GM12878 (cell line): ENCODE measurements around the gene PTPRN2. TPM values are rescaled to one million over a fixed set of nuclear protein-coding genes. Genes with fewer than 3 reads are reported as not detected.

Experiments used
- ATAC-seq: fragments of 200-7000 bp; cut with Tn5 transposase; 3 replicates; pipeline ENCODE4 v1.9.1; 2020; ENCODE audit warnings: mild to moderate bottlenecking, moderate library complexity
- BruUV-seq: library from RNA; stranded (reverse); fragments of 400-500 nt; replicated peaks from 2 replicates; lab custom pipeline; 2021; lab: Mats Ljungman, UMichigan
- CTCF ChIA-PET: fragments of 300-600 bp; sonication (Branson Sonifier 250); formaldehyde crosslinking; extraction: SDS; loops from one replicate; lab custom pipeline; 2021; ENCODE audit warnings: inconsistent platforms; lab: Yijun Ruan, JAX
- POLR2A ChIA-PET: fragments of 350-600 bp; formaldehyde crosslinking; extraction: SDS; loops from one replicate; lab custom pipeline; 2021; ENCODE audit warnings: inconsistent platforms; lab: Charles Lee
- RAD21 ChIA-PET: fragments of 300-600 bp; sonication (Branson Sonifier 250); formaldehyde crosslinking; loops from one replicate; lab custom pipeline; 2023; ENCODE audit warnings: antibody characterized with exemption; ENCODE audit not compliant: unreplicated experiment; lab: Charles Lee
- SMC1A ChIA-PET: fragments of 300-600 bp; sonication (Branson Sonifier 250); formaldehyde crosslinking; loops from one replicate; lab custom pipeline; 2023; ENCODE audit not compliant: unreplicated experiment, uncharacterized antibody; lab: Charles Lee
- DNase-seq: peaks from one replicate; pipeline ENCODE4 v3.0.0-alpha.2; 2011; ENCODE audit warnings: low read depth, low spot score
- FAIRE-seq: peaks from 3 replicates; lab custom pipeline; 2011; peaks lifted over from hg19 to GRCh38; lab: Jason Lieb, UNC
- H2AFZ ChIP-seq: 2 replicates; pipeline ENCODE4 v1.6.0; 2011; ENCODE audit warnings: low read depth, low read length, control low read depth; ENCODE audit not compliant: control insufficient read depth
- H3K27ac ChIP-seq: 2 replicates; pipeline ENCODE4 v1.5.1; 2011; ENCODE audit warnings: control low read depth; ENCODE audit not compliant: control insufficient read depth, insufficient read depth
- H3K27me3 ChIP-seq, 2 experiments: replicated peaks in 1 of 2; 2 replicates each; pipeline versions ENCODE4 v1.6.0 to v1.6.1; 2011; ENCODE audit warnings: low read length in 1 of 2; ENCODE audit not compliant: control insufficient read depth in 2 of 2, insufficient read depth in 2 of 2
- H3K36me3 ChIP-seq, 2 experiments: 2 replicates each; pipeline ENCODE4 v1.5.1; 2011; ENCODE audit warnings: low read length in 1 of 2; ENCODE audit not compliant: control insufficient read depth in 2 of 2, insufficient read depth in 2 of 2
- H3K4me1 ChIP-seq: 2 replicates; pipeline ENCODE4 v1.6.1; 2011; ENCODE audit warnings: mild to moderate bottlenecking, low read length, moderate library complexity, mixed read lengths; ENCODE audit not compliant: control insufficient read depth, insufficient read depth
- H3K4me2 ChIP-seq: 2 replicates; pipeline ENCODE4 v1.6.0; 2011; ENCODE audit warnings: control low read depth; ENCODE audit not compliant: control insufficient read depth, insufficient read depth
- H3K4me3 ChIP-seq: fragments of 200-600 bp; sonication (generic); 2 replicates; pipeline ENCODE4 v1.5.1; 2016
- H3K79me2 ChIP-seq: 2 replicates; pipeline ENCODE4 v1.6.0; 2011; ENCODE audit warnings: low read length; ENCODE audit not compliant: control insufficient read depth, insufficient read depth
- H3K9ac ChIP-seq: 2 replicates; pipeline ENCODE4 v1.8.0; 2011; ENCODE audit warnings: low read length, control low read depth, mixed read lengths; ENCODE audit not compliant: control insufficient read depth, insufficient read depth
- H3K9me3 ChIP-seq: replicated peaks from 3 replicates; pipeline ENCODE4 v1.5.1; 2011; ENCODE audit warnings: mild to moderate bottlenecking, low read length; ENCODE audit not compliant: control insufficient read depth, insufficient read depth
- H4K20me1 ChIP-seq: 2 replicates; pipeline ENCODE4 v1.6.0; 2011; ENCODE audit not compliant: control insufficient read depth, insufficient read depth
- EED ChIP-seq: sonication (generic); IDR thresholded peaks from 2 replicates; pipeline ENCODE4 v1.6.1; 2016; ENCODE audit warnings: antibody characterized with exemption, low read depth
- RELA ChIP-seq: fragments of 450-650 bp; IDR thresholded peaks from 2 replicates; pipeline ENCODE4 v1.8.0; 2014; ENCODE audit warnings: borderline replicate concordance; ENCODE audit not compliant: partially characterized antibody
- WGBS: methylation state at CpG from one replicate; pipeline ENCODE4 v1.1.6; 2016; ENCODE audit warnings: low lambda C conversion rate; ENCODE audit not compliant: insufficient replicate concordance, insufficient coverage; ENCODE audit errors: missing lambda C conversion rate; 5-methylcytosine and 5-hydroxymethylcytosine counted together
- in situ Hi-C: fragments of 300-500 bp; cut with MboI; formaldehyde crosslinking; loops from 9 replicates; pipeline ENCODE4 v1.14.3; 2018; ENCODE audit warnings: mixed read lengths
- intact Hi-C: fragments of 100-400 bp; cut with micrococcal nuclease; formaldehyde crosslinking; loops from one replicate; pipeline ENCODE4 v1.14.2; 2022; ENCODE audit not compliant: unreplicated experiment
- polyA plus RNA-seq, 11 experiments: library from polyadenylated mRNA; depleted of rRNA in 4 of 11; unstranded in 6 of 11; stranded (reverse) in 5 of 11; fragments of >200 nt; fragmentation: Nextera tagmentation in 4 of 11; fragmentation: Illumina TruSeq in 1 of 11; extraction: Ambion mirVana in 4 of 11; extraction: Trizol in 1 of 11; gene quantifications; 1 replicate in 1 of 11; 2 replicates in 10 of 11; pipeline versions ENCODE4 v1.2.1 to v1.2.3, GENCODE V29; 2011 to 2016; ENCODE audit warnings: inconsistent platforms in 2 of 11, missing spikeins in 2 of 11, low read depth in 1 of 11
- total RNA-seq, 4 experiments: library from RNA; depleted of rRNA in 3 of 4; stranded (reverse); fragments of >200 nt in 3 of 4; fragmentation: Illumina TruSeq in 1 of 4; extraction: Trizol in 1 of 4; gene quantifications; 2 replicates each; pipeline versions ENCODE4 v1.2.1 to v1.2.3, GENCODE V29; 2013 to 2021
- TF ChIP-seq, protein P1 (sequence below): fragments of 150-350 bp; IDR thresholded peaks from 2 replicates; pipeline ENCODE4 v1.6.1; 2016; ENCODE audit warnings: low read depth, low read length

Gene PTPRN2
- total and polyA plus RNA-seq, 10 of the 15 experiments (the other 5 are each of a cell fraction or from before 2014, with no cell fraction given), result 5.4 TPM; not detected in 9

DNA sequence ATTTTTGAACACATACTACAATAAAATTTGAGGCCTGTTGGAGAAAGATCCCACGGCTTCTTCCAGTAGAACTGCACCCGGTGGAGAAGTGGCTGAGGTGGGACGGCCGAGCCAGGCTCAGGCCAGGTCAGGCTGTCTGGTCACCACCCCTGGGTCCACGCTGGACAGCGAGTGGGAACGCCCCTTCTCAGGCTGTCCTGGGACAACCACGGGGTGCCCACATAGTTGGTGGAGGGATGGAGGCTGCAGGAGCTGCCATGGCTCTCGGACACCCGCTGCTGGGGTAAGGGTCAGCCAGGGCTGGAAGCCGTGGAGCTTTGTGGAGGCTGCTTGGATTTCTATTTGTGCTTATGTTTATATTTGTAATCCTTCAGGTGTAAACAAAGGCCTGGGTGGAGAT is 1044.3 kb downstream of the PTPRN2 start:
- Histone ChIP-seq H3K4me1 (no peaks in the 10 kb centered on the region), H3K9me3 (no peaks in the 10 kb centered on the region; the same call in 2 of the 3 replicates), H4K20me1 (no peaks in the 10 kb centered on the region), H3K27ac (no peak overlapping the region), H2AFZ (no peak overlapping the region), H3K4me2 (no peak overlapping the region), H3K9ac (no peak overlapping the region), H3K36me3 (no peaks in the 10 kb centered on the region), H3K79me2 (no peaks in the 10 kb centered on the region), H3K27me3 (no peaks in the 10 kb centered on the region), H3K4me3 (no peak overlapping the region)
- TF ChIP-seq, protein P1, sequence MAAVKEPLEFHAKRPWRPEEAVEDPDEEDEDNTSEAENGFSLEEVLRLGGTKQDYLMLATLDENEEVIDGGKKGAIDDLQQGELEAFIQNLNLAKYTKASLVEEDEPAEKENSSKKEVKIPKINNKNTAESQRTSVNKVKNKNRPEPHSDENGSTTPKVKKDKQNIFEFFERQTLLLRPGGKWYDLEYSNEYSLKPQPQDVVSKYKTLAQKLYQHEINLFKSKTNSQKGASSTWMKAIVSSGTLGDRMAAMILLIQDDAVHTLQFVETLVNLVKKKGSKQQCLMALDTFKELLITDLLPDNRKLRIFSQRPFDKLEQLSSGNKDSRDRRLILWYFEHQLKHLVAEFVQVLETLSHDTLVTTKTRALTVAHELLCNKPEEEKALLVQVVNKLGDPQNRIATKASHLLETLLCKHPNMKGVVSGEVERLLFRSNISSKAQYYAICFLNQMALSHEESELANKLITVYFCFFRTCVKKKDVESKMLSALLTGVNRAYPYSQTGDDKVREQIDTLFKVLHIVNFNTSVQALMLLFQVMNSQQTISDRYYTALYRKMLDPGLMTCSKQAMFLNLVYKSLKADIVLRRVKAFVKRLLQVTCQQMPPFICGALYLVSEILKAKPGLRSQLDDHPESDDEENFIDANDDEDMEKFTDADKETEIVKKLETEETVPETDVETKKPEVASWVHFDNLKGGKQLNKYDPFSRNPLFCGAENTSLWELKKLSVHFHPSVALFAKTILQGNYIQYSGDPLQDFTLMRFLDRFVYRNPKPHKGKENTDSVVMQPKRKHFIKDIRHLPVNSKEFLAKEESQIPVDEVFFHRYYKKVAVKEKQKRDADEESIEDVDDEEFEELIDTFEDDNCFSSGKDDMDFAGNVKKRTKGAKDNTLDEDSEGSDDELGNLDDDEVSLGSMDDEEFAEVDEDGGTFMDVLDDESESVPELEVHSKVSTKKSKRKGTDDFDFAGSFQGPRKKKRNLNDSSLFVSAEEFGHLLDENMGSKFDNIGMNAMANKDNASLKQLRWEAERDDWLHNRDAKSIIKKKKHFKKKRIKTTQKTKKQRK, result no peak
- TF ChIP-seq EED (no peak), RELA (no peak)
- ATAC-seq, result no peak
- DNase-seq, result no peak
- BruUV-seq, result no TSS peak
- no peak for FAIRE-seq
- ChIA-PET POLR2A (no interaction called here), CTCF (no interaction called here), SMC1A (no interaction called here), RAD21 (no interaction called here)
- intact Hi-C loops, result no loop called here
- in situ Hi-C loops, result no loop called here
- 73% methylated on average over 11 of the region's 11 CpGs for WGBS
